Measurements from ENCODE around the gene SLC25A52. TPM values are rescaled to one million over a fixed set of nuclear protein-coding genes. Genes with fewer than 3 reads are reported as not detected.

SLC25A52 gene
- total and polyA plus RNA-seq, 8 donors = 0.23 to 0.86 (median 0.46) TPM; not detected in 3

- Histone ChIP-seq H3K4me3 (no peak overlapping the region), H3K27ac (no peak overlapping the region), H3K9me3 (peaks cover 0 to 13% of the 10 kb centered on the region in 2 donors), H3K4me1 (peaks cover 4 to 14% of the 10 kb centered on the region in 2 donors), H3K36me3 (no peaks in the 10 kb centered on the region), H3K27me3 (peaks cover 0 to 30% of the 10 kb centered on the region in 2 donors)
- TF ChIP-seq CTCF (IDR thresholded peaks at IDR 0.05) = no peak
- no peak for DNase-seq
- ATAC-seq = no peak
- intact Hi-C loops (cut with DNase I) = loop anchor here in 1 of 2 donors (5.0 kb wide), 1 partner anchor 164 kb away; no protein-coding TSS in a partner anchor
Observed at GRCh38 chr18:31721601-31722000, 39.1 kb downstream of the SLC25A52 start.

GRCh38 chr18:31720867-31721266 is 39.8 kb downstream of the SLC25A52 start:
- H3K4me3 ChIP-seq = no peak overlapping the region

GRCh38 chr18:31719363-31720006 is 41.2 kb downstream of the SLC25A52 start:
- peaks cover 1 to 8% of the 10 kb centered on the region in 2 donors for H3K4me1 ChIP-seq
- TF ChIP-seq CTCF (IDR thresholded peaks at IDR 0.05) = no peak
- no peak for ATAC-seq
- H3K36me3 ChIP-seq = no peaks in the 10 kb centered on the region
- no peak overlapping the region for H3K4me3 ChIP-seq
- H3K27me3 ChIP-seq = peaks cover 0 to 15% of the 10 kb centered on the region in 2 donors
- intact Hi-C loops (cut with DNase I) = loop anchor here in 1 of 2 donors (5.0 kb wide), 1 partner anchor 162 kb away; no protein-coding TSS in a partner anchor
- no peak overlapping the region for H3K27ac ChIP-seq
- DNase-seq = no peak
- H3K9me3 ChIP-seq = peaks cover 0 to 13% of the 10 kb centered on the region in 2 donors

More at GRCh38 chr18:31720867-31721266, 39.8 kb downstream of the SLC25A52 start:
- intact Hi-C loops (cut with DNase I) = loop anchor here in 1 of 2 donors (5.0 kb wide), 1 partner anchor 164 kb away; no protein-coding TSS in a partner anchor
- Histone ChIP-seq H3K27me3 (peaks cover 0 to 24% of the 10 kb centered on the region in 2 donors), H3K9me3 (peaks cover 0 to 13% of the 10 kb centered on the region in 2 donors), H3K27ac (no peak overlapping the region), H3K4me1 (peaks cover 4 to 14% of the 10 kb centered on the region in 2 donors), H3K36me3 (no peaks in the 10 kb centered on the region)
- ATAC-seq (peak; percentile 30), DNase-seq (no peak)
- no peak for TF ChIP-seq CTCF (IDR thresholded peaks at IDR 0.05)

GRCh38 chr18:31718386-31718785 is 42.3 kb downstream of the SLC25A52 start:
- no peaks in the 10 kb centered on the region for H3K36me3 ChIP-seq
- TF ChIP-seq CTCF (IDR thresholded peaks at IDR 0.05) = no peak
- ATAC-seq = no peak
- H3K27ac ChIP-seq = no peak overlapping the region
- no peak overlapping the region for H3K4me3 ChIP-seq
- H3K9me3 ChIP-seq = peaks cover 0 to 13% of the 10 kb centered on the region in 2 donors
- peaks cover 0 to 4% of the 10 kb centered on the region in 2 donors for H3K27me3 ChIP-seq
- H3K4me1 ChIP-seq = no peaks in the 10 kb centered on the region
- intact Hi-C loops (cut with DNase I) = no loop called here
- DNase-seq = no peak

- Histone ChIP-seq H3K27ac (no peak overlapping the region), H3K4me3 (no peak overlapping the region), H3K9me3 (peaks cover 0 to 13% of the 10 kb centered on the region in 2 donors), H3K36me3 (no peaks in the 10 kb centered on the region), H3K4me1 (no peaks in the 10 kb centered on the region), H3K27me3 (no peaks in the 10 kb centered on the region)
- DNase-seq (no peak), ATAC-seq (no peak)
- no peak for TF ChIP-seq CTCF (IDR thresholded peaks at IDR 0.05)
- intact Hi-C loops (cut with DNase I) = no loop called here
Observed at GRCh38 chr18:31716362-31716761, 44.3 kb downstream of the SLC25A52 start.
